Measurements from ENCODE around the gene TBCB. TPM values are rescaled to one million over a fixed set of nuclear protein-coding genes. Genes with fewer than 3 reads are reported as not detected.

Gene TBCB
- total and polyA plus RNA-seq, 2 donors: 159 to 186 TPM

GRCh38 chr19:36110487-36111199 lies 4.6 kb upstream of the TBCB start, which contains the start of gene OVOL3:
Gene OVOL3, plus strand, starts transcription at chr19:36111143. Its CDS starts 60 bp downstream, at chr19:36111203.
- no peak for DNase-seq (ENCODE audit: low read depth in 6 of 9, low spot score in 9 of 9)
- Histone ChIP-seq H3K27me3 (ENCODE audit: control insufficient read depth in 2 of 2, insufficient read depth in 1 of 2, low read length in 1 of 2) (no peaks in the 10 kb centered on the region), H3K36me3 (ENCODE audit: control insufficient read depth in 2 of 2, insufficient read depth in 2 of 2, low read length in 1 of 2) (peaks cover 11 to 27% of the 10 kb centered on the region in 2 donors), H3K27ac (ENCODE audit: low read depth in 1 of 2, low read length in 1 of 2) (no peak within 1 kb of the TSS), H3K4me1 (ENCODE audit: control insufficient read depth in 2 of 2, insufficient read depth in 2 of 2, low read length in 2 of 2) (peaks cover 6 to 13% of the 10 kb centered on the region in 2 donors), H3K9me3 (ENCODE audit: control insufficient read depth in 2 of 2, insufficient read depth in 1 of 2, low read length in 1 of 2) (no peaks in the 10 kb centered on the region), H3K4me3 (ENCODE audit: low read length in 2 of 2) (no peak within 1 kb of the TSS)
- WGBS: 100% methylated on average over 1 of the region's 1 CpG

DNA sequence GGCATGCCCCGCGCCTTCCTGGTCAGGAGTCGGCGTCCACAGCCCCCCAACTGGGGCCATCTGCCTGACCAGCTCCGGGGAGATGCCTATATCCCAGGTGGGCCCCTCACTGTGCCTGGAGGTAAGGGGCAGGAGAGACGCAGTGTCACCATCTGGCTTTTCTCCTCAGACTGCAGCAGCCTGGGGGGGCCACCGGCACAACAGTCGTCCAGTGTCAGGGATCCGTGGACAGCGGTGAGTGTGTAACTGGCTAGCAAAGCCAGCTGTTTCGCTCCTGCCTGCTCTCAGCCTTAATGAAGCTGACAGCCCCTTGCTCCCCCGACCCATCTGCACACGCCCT lies 4.1 kb upstream of the TBCB start:
- Histone ChIP-seq H3K27me3 (ENCODE audit: control insufficient read depth in 2 of 2, insufficient read depth in 1 of 2, low read length in 1 of 2) (no peaks in the 10 kb centered on the region), H3K9me3 (ENCODE audit: control insufficient read depth in 2 of 2, insufficient read depth in 1 of 2, low read length in 1 of 2) (no peaks in the 10 kb centered on the region), H3K4me3 (ENCODE audit: low read length in 2 of 2) (no peak overlapping the region), H3K27ac (ENCODE audit: low read depth in 1 of 2, low read length in 1 of 2) (no peak overlapping the region), H3K4me1 (ENCODE audit: control insufficient read depth in 2 of 2, insufficient read depth in 2 of 2, low read length in 2 of 2) (peaks cover 10 to 18% of the 10 kb centered on the region in 2 donors), H3K36me3 (ENCODE audit: control insufficient read depth in 2 of 2, insufficient read depth in 2 of 2, low read length in 1 of 2) (peaks cover 11 to 24% of the 10 kb centered on the region in 2 donors)
- DNase-seq (ENCODE audit: low read depth in 6 of 9, low spot score in 9 of 9): no peak
- WGBS: 95% methylated on average over 13 of the region's 13 CpGs

- no peak for DNase-seq (ENCODE audit: low read depth in 6 of 9, low spot score in 9 of 9)
- Histone ChIP-seq H3K4me3 (ENCODE audit: low read length in 2 of 2) (no peak overlapping the region), H3K36me3 (ENCODE audit: control insufficient read depth in 2 of 2, insufficient read depth in 2 of 2, low read length in 1 of 2) (peaks cover 14 to 22% of the 10 kb centered on the region in 2 donors), H3K27ac (ENCODE audit: low read depth in 1 of 2, low read length in 1 of 2) (no peak overlapping the region), H3K9me3 (ENCODE audit: control insufficient read depth in 2 of 2, insufficient read depth in 1 of 2, low read length in 1 of 2) (no peaks in the 10 kb centered on the region), H3K4me1 (ENCODE audit: control insufficient read depth in 2 of 2, insufficient read depth in 2 of 2, low read length in 2 of 2) (peaks cover 13 to 20% of the 10 kb centered on the region in 2 donors), H3K27me3 (ENCODE audit: control insufficient read depth in 2 of 2, insufficient read depth in 1 of 2, low read length in 1 of 2) (no peaks in the 10 kb centered on the region)
- 97% methylated on average over 10 of the region's 10 CpGs for WGBS
These were observed 2.6 kb upstream of the TBCB start for GRCh38 chr19:36112678-36113077.

DNA sequence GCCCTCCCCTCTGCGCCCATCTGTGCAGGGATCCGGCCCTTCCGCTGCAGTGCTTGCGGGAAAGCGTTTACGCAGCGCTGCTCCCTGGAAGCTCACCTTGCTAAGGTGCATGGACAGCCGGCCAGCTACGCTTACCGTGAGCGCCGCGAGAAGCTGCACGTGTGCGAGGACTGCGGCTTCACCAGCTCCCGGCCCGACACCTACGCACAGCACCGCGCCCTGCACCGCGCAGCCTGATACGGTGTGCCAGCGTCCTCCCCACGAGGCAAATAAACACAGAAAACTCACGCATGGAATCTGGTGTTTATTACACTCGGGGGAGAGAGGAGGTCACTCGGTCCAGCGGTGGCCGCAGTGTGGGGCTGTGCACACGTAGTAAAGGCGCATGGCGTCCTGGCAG lies 1.8 kb upstream of the TBCB start:
- peaks cover 17 to 26% of the 10 kb centered on the region in 2 donors for H3K36me3 ChIP-seq (ENCODE audit: control insufficient read depth in 2 of 2, insufficient read depth in 2 of 2, low read length in 1 of 2)
- 97% methylated on average over 34 of the region's 34 CpGs for WGBS
- DNase-seq (ENCODE audit: low read depth in 6 of 9, low spot score in 9 of 9): no peak

GRCh38 chr19:36113894-36114720 lies 1.2 kb upstream of the TBCB start:
- Histone ChIP-seq H3K36me3 (ENCODE audit: control insufficient read depth in 2 of 2, insufficient read depth in 2 of 2, low read length in 1 of 2) (peaks cover 17 to 32% of the 10 kb centered on the region in 2 donors), H3K9me3 (ENCODE audit: control insufficient read depth in 2 of 2, insufficient read depth in 1 of 2, low read length in 1 of 2) (no peaks in the 10 kb centered on the region), H3K27ac (ENCODE audit: low read depth in 1 of 2, low read length in 1 of 2) (peak overlapping the region; percentile 87 to 95), H3K4me3 (ENCODE audit: low read length in 2 of 2) (peak overlapping the region; percentile 75 to 84), H3K27me3 (ENCODE audit: control insufficient read depth in 2 of 2, insufficient read depth in 1 of 2, low read length in 1 of 2) (no peaks in the 10 kb centered on the region), H3K4me1 (ENCODE audit: control insufficient read depth in 2 of 2, insufficient read depth in 2 of 2, low read length in 2 of 2) (peaks cover 13 to 20% of the 10 kb centered on the region in 2 donors)
- peak in 2 of 9 donors; percentile 7 to 16 for DNase-seq (ENCODE audit: low read depth in 6 of 9, low spot score in 9 of 9)
- WGBS: 17% methylated on average over 48 of the region's 48 CpGs

More for the DNA sequence above, 1.8 kb upstream of the TBCB start:
- no peak overlapping the region for H3K27ac ChIP-seq (ENCODE audit: low read depth in 1 of 2, low read length in 1 of 2)
- H3K4me1 ChIP-seq (ENCODE audit: control insufficient read depth in 2 of 2, insufficient read depth in 2 of 2, low read length in 2 of 2): peaks cover 13 to 20% of the 10 kb centered on the region in 2 donors
- H3K9me3 ChIP-seq (ENCODE audit: control insufficient read depth in 2 of 2, insufficient read depth in 1 of 2, low read length in 1 of 2): no peaks in the 10 kb centered on the region
- peak overlapping the region in 1 of 2 donors; percentile 75 for H3K4me3 ChIP-seq (ENCODE audit: low read length in 2 of 2)
- H3K27me3 ChIP-seq (ENCODE audit: control insufficient read depth in 2 of 2, insufficient read depth in 1 of 2, low read length in 1 of 2): no peaks in the 10 kb centered on the region

DNA sequence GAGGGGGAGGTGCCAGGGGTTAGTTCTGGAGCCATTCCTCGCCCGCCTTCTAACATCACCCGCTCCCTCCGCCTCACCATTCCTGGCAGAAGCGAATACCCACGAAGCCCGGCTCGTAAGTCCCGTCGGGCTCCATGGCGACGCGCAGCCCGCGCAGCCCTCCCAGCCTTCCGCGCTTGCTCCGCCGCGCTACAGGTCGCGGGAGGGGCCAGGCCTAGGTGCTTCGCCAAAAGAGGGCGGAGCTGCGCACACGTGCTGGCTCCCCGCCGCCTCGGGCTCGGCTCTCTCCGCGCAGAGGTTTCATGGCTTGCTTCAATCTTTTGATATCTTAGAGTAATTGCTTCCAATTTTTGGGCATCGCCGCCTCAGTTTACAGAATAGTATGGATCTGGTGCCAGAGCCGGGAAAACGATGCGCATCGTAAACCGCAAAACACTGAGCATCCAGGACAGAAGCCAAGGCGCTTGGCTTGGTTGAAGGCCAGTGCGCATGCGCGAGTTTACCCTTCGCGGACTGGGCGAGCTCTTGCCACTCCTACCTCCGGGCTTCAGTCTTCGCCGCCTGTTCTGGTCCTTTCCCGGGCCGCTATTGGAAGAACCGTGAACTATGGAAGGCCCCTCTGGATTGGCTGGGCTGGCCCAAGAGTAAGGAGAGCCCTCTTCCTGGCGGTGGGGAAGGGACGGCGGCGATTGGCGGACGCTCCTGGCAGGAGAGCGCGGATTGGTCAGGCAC lies 381 bp upstream of the TBCB start, which contains the start of gene POLR2I:
TSS of gene POLR2I (minus strand) at position 155 of the 732 bp plus-strand sequence. CDS start at position 136, 19 bp downstream.
- H3K4me1 ChIP-seq (ENCODE audit: control insufficient read depth in 2 of 2, insufficient read depth in 2 of 2, low read length in 2 of 2): peaks cover 13 to 20% of the 10 kb centered on the region in 2 donors
- H3K9me3 ChIP-seq (ENCODE audit: control insufficient read depth in 2 of 2, insufficient read depth in 1 of 2, low read length in 1 of 2): no peaks in the 10 kb centered on the region
- no peaks in the 10 kb centered on the region for H3K27me3 ChIP-seq (ENCODE audit: control insufficient read depth in 2 of 2, insufficient read depth in 1 of 2, low read length in 1 of 2)
- peak within 1 kb of the TSS; percentile 75 to 84 for H3K4me3 ChIP-seq (ENCODE audit: low read length in 2 of 2)
- DNase-seq (ENCODE audit: low read depth in 6 of 9, low spot score in 9 of 9): peak; percentile 95 to 99 (median 97)
- peak within 1 kb of the TSS; percentile 95 to 98 for H3K27ac ChIP-seq (ENCODE audit: low read depth in 1 of 2, low read length in 1 of 2)
- WGBS: under 1% methylated on average over 60 of the region's 60 CpGs
- peaks cover 18 to 39% of the 10 kb centered on the region in 2 donors for H3K36me3 ChIP-seq (ENCODE audit: control insufficient read depth in 2 of 2, insufficient read depth in 2 of 2, low read length in 1 of 2)

DNA sequence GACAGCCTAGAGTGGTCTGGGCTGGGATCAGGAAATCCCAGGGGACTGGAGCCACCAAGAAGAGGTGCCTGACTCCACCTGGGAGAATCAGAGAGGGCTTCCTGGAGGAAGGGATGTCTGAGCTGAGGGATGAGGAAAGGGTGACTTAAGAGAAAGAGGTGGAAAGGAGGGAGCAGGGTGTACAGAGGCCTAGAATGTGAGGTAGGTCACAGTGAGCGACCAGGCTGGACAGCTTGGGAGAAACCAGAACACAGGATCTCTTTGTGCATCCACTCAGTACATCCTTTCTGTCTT lies 1.0 kb downstream of the TBCB start:
- Histone ChIP-seq H3K4me3 (ENCODE audit: low read length in 2 of 2) (peak overlapping the region; percentile 75 to 84), H3K27ac (ENCODE audit: low read depth in 1 of 2, low read length in 1 of 2) (peak overlapping the region; percentile 31 to 95), H3K36me3 (ENCODE audit: control insufficient read depth in 2 of 2, insufficient read depth in 2 of 2, low read length in 1 of 2) (peaks cover 15 to 50% of the 10 kb centered on the region in 2 donors), H3K27me3 (ENCODE audit: control insufficient read depth in 2 of 2, insufficient read depth in 1 of 2, low read length in 1 of 2) (no peaks in the 10 kb centered on the region), H3K4me1 (ENCODE audit: control insufficient read depth in 2 of 2, insufficient read depth in 2 of 2, low read length in 2 of 2) (peaks cover 13 to 20% of the 10 kb centered on the region in 2 donors), H3K9me3 (ENCODE audit: control insufficient read depth in 2 of 2, insufficient read depth in 1 of 2, low read length in 1 of 2) (no peaks in the 10 kb centered on the region)
- 100% methylated on average over 1 of the region's 1 CpG for WGBS
- no peak for DNase-seq (ENCODE audit: low read depth in 6 of 9, low spot score in 9 of 9)

DNA sequence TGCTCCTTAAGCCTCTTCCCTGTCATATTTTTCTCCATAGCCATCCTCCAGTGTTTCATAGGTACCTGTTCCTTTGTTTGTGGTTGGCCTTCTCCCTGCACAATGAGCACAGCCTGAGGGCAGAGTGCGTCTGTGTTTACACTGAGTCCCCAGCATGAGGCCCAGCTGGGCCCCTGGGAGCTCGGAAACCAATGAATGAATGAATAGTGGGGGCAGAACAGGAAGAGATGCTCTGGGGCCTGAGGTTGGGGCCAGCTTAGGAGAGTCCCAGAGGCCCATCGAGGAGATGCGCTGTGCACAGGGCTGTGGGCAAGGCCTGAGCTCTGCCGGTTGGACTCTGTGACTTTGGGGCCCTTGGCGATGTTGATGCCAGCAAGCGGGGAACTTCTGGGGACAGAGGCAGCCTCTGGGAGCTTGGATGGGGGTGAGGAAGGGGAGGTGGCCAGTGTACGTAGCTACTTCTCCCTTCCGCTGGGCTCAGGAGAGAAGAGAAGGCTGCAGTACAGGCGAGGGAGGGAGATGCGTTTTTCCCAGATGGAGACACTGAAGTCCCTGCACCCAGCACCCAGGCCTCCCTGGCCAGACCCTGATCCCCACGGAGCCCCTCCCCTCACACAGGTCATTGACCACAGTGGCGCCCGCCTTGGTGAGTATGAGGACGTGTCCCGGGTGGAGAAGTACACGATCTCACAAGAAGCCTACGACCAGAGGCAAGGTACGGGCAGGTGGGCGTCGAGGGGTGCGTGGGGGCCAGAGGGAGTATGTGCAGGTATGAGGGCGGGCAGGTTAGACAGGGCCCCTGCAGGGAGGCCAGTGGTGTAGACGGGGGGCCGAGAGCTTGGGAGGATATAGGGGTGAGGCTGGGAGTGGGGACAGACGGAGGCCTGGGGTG lies 5.1 kb downstream of the TBCB start:
- Histone ChIP-seq H3K4me3 (ENCODE audit: low read length in 2 of 2) (no peak overlapping the region), H3K4me1 (ENCODE audit: control insufficient read depth in 2 of 2, insufficient read depth in 2 of 2, low read length in 2 of 2) (peaks cover 7% of the 10 kb centered on the region in 2 donors), H3K27ac (ENCODE audit: low read depth in 1 of 2, low read length in 1 of 2) (no peak overlapping the region), H3K27me3 (ENCODE audit: control insufficient read depth in 2 of 2, insufficient read depth in 1 of 2, low read length in 1 of 2) (no peaks in the 10 kb centered on the region), H3K36me3 (ENCODE audit: control insufficient read depth in 2 of 2, insufficient read depth in 2 of 2, low read length in 1 of 2) (peaks cover 17 to 54% of the 10 kb centered on the region in 2 donors), H3K9me3 (ENCODE audit: control insufficient read depth in 2 of 2, insufficient read depth in 1 of 2, low read length in 1 of 2) (no peaks in the 10 kb centered on the region)
- DNase-seq (ENCODE audit: low read depth in 6 of 9, low spot score in 9 of 9): no peak
- WGBS: 95% methylated on average over 26 of the region's 26 CpGs
